Measurements from ENCODE around the gene LRP8. TPM values are rescaled to one million over a fixed set of nuclear protein-coding genes. Genes with fewer than 3 reads are reported as not detected.

Gene LRP8
- total and polyA plus RNA-seq, 2 experiments from 2014 or later, result 27.8 to 71.1 TPM

DNA sequence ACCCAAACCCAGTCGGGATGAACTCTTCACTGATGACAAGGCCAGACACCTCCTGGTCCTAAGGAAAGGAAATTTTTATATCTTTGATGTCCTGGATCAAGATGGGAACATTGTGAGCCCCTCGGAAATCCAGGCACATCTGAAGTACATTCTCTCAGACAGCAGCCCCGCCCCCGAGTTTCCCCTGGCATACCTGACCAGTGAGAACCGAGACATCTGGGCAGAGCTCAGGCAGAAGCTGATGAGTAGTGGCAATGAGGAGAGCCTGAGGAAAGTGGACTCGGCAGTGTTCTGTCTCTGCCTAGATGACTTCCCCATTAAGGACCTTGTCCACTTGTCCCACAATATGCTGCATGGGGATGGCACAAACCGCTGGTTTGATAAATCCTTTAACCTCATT lies 117.5 kb downstream of the LRP8 start (continued):
- TF ChIP-seq, protein P1, sequence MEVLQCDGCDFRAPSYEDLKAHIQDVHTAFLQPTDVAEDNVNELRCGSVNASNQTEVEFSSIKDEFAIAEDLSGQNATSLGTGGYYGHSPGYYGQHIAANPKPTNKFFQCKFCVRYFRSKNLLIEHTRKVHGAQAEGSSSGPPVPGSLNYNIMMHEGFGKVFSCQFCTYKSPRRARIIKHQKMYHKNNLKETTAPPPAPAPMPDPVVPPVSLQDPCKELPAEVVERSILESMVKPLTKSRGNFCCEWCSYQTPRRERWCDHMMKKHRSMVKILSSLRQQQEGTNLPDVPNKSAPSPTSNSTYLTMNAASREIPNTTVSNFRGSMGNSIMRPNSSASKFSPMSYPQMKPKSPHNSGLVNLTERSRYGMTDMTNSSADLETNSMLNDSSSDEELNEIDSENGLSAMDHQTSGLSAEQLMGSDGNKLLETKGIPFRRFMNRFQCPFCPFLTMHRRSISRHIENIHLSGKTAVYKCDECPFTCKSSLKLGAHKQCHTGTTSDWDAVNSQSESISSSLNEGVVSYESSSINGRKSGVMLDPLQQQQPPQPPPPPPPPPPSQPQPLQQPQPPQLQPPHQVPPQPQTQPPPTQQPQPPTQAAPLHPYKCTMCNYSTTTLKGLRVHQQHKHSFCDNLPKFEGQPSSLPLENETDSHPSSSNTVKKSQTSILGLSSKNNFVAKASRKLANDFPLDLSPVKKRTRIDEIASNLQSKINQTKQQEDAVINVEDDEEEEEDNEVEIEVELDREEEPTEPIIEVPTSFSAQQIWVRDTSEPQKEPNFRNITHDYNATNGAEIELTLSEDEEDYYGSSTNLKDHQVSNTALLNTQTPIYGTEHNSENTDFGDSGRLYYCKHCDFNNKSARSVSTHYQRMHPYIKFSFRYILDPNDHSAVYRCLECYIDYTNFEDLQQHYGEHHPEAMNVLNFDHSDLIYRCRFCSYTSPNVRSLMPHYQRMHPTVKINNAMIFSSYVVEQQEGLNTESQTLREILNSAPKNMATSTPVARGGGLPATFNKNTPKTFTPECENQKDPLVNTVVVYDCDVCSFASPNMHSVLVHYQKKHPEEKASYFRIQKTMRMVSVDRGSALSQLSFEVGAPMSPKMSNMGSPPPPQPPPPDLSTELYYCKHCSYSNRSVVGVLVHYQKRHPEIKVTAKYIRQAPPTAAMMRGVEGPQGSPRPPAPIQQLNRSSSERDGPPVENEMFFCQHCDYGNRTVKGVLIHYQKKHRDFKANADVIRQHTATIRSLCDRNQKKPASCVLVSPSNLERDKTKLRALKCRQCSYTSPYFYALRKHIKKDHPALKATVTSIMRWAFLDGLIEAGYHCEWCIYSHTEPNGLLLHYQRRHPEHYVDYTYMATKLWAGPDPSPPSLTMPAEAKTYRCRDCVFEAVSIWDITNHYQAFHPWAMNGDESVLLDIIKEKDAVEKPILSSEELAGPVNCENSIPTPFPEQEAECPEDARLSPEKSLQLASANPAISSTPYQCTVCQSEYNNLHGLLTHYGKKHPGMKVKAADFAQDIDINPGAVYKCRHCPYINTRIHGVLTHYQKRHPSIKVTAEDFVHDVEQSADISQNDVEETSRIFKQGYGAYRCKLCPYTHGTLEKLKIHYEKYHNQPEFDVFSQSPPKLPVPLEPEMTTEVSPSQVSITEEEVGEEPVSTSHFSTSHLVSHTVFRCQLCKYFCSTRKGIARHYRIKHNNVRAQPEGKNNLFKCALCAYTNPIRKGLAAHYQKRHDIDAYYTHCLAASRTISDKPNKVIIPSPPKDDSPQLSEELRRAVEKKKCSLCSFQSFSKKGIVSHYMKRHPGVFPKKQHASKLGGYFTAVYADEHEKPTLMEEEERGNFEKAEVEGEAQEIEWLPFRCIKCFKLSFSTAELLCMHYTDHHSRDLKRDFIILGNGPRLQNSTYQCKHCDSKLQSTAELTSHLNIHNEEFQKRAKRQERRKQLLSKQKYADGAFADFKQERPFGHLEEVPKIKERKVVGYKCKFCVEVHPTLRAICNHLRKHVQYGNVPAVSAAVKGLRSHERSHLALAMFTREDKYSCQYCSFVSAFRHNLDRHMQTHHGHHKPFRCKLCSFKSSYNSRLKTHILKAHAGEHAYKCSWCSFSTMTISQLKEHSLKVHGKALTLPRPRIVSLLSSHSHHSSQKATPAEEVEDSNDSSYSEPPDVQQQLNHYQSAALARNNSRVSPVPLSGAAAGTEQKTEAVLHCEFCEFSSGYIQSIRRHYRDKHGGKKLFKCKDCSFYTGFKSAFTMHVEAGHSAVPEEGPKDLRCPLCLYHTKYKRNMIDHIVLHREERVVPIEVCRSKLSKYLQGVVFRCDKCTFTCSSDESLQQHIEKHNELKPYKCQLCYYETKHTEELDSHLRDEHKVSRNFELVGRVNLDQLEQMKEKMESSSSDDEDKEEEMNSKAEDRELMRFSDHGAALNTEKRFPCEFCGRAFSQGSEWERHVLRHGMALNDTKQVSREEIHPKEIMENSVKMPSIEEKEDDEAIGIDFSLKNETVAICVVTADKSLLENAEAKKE (CRISPR knock-in tag; IDR thresholded peaks at IDR 0.05), result no peak
- no peak for TF ChIP-seq STAT1 (IDR thresholded peaks at IDR 0.05; ENCODE audit: unreplicated experiment)

- Histone ChIP-seq H3K27me3 (ENCODE audit: insufficient read depth) (no peaks in the 10 kb centered on the region), H4K20me1 (replicated peaks; ENCODE audit: insufficient read depth) (no peaks in the 10 kb centered on the region; the same call in 1 of the 2 replicates), H3K4me3 (no peak overlapping the region), H3K79me2 (replicated peaks; ENCODE audit: insufficient read depth) (no peaks in the 10 kb centered on the region), H3K4me2 (no peak overlapping the region), H2AFZ (no peak overlapping the region), H3K36me3 (ENCODE audit: insufficient read depth) (peaks cover 63% of the 10 kb centered on the region), H3K9me2 (ENCODE audit: insufficient read depth) (no peaks in the 10 kb centered on the region), H3K27ac (ENCODE audit: low read depth) (no peak overlapping the region), H3K4me1 (ENCODE audit: insufficient read depth) (no peaks in the 10 kb centered on the region), H3F3A (replicated peaks; ENCODE audit: low read depth) (no peaks in the 10 kb centered on the region)
- H3K27me3 Mint-ChIP-seq (ENCODE audit: insufficient read depth, low read depth, poor library complexity), result peaks cover 5% of the 10 kb centered on the region
- H3K9me3 Mint-ChIP-seq, result peaks cover 33% of the 10 kb centered on the region
- H3K4me1 Mint-ChIP-seq, result no peaks in the 10 kb centered on the region
- H3K36me3 Mint-ChIP-seq (ENCODE audit: low read depth), result peaks cover 98% of the 10 kb centered on the region
- no peak for ATAC-seq
- no peak overlapping the region for H3K27ac Mint-ChIP-seq
- no peak for DNase-seq (ENCODE audit: low spot score)
- no peak for TF ChIP-seq EZH2phosphoT487 (IDR thresholded peaks at IDR 0.05; ENCODE audit: unreplicated experiment)
- TF ChIP-seq, protein P2, sequence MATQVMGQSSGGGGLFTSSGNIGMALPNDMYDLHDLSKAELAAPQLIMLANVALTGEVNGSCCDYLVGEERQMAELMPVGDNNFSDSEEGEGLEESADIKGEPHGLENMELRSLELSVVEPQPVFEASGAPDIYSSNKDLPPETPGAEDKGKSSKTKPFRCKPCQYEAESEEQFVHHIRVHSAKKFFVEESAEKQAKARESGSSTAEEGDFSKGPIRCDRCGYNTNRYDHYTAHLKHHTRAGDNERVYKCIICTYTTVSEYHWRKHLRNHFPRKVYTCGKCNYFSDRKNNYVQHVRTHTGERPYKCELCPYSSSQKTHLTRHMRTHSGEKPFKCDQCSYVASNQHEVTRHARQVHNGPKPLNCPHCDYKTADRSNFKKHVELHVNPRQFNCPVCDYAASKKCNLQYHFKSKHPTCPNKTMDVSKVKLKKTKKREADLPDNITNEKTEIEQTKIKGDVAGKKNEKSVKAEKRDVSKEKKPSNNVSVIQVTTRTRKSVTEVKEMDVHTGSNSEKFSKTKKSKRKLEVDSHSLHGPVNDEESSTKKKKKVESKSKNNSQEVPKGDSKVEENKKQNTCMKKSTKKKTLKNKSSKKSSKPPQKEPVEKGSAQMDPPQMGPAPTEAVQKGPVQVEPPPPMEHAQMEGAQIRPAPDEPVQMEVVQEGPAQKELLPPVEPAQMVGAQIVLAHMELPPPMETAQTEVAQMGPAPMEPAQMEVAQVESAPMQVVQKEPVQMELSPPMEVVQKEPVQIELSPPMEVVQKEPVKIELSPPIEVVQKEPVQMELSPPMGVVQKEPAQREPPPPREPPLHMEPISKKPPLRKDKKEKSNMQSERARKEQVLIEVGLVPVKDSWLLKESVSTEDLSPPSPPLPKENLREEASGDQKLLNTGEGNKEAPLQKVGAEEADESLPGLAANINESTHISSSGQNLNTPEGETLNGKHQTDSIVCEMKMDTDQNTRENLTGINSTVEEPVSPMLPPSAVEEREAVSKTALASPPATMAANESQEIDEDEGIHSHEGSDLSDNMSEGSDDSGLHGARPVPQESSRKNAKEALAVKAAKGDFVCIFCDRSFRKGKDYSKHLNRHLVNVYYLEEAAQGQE (IDR thresholded peaks at IDR 0.05; ENCODE audit: unreplicated experiment), result no peak
- TF ChIP-seq CREB1 (CRISPR knock-in tag; IDR thresholded peaks at IDR 0.05; ENCODE audit: low read depth), result no peak
- H3K4me3 Mint-ChIP-seq, result no peak overlapping the region
Measured at GRCh38 chr1:53207726-53208125, 120.1 kb downstream of the LRP8 start.
